Panc1 (cell line): Measurements from ENCODE around the gene DHRS3. TPM values are rescaled to one million over a fixed set of nuclear protein-coding genes. Genes with fewer than 3 reads are reported as not detected.

Source experiments
- ATAC-seq: fragments of 200-7000 bp; cut with Tn5 transposase; 2 replicates; pipeline ENCODE4 v1.9.1; 2020; ENCODE audit warnings: mild to moderate bottlenecking, moderate library complexity
- BruUV-seq: library from RNA; stranded (reverse); fragments of 400-500 nt; replicated peaks from 2 replicates; lab custom pipeline; 2021; lab: Mats Ljungman, UMichigan
- CTCF ChIA-PET: fragments of 300-600 bp; sonication (Branson Sonifier 250); formaldehyde crosslinking; loops from one replicate; lab custom pipeline; 2022; ENCODE audit warnings: antibody characterized with exemption; lab: Charles Lee
- POLR2A ChIA-PET: fragments of 300-600 bp; sonication (Branson Sonifier 250); formaldehyde crosslinking; loops from one replicate; lab custom pipeline; 2022; ENCODE audit warnings: antibody characterized with exemption; lab: Charles Lee
- DNase-seq: peaks from one replicate; pipeline ENCODE4 v3.0.0-alpha.2; 2010; ENCODE audit warnings: low read depth, low spot score
- H3K27ac ChIP-seq: 2 replicates; pipeline ENCODE4 v1.5.1; 2011; ENCODE audit warnings: mild to moderate bottlenecking, low read length, inconsistent platforms
- H3K27me3 ChIP-seq: fragments of 200-500 bp; sonication (Bioruptor generic); 2 replicates; pipeline ENCODE4 v1.6.0; 2014; ENCODE audit warnings: low read length, inconsistent platforms; ENCODE audit not compliant: control insufficient read depth, insufficient read depth
- H3K36me3 ChIP-seq: fragments of 200-500 bp; sonication (Bioruptor generic); 2 replicates; pipeline ENCODE4 v1.5.1; 2014; ENCODE audit warnings: inconsistent platforms, mild to moderate bottlenecking, low read length, moderate library complexity; ENCODE audit not compliant: control insufficient read depth, insufficient read depth
- H3K4me1 ChIP-seq: 2 replicates; pipeline ENCODE4 v1.5.1; 2011; ENCODE audit warnings: inconsistent platforms, mild to moderate bottlenecking, low read length, moderate library complexity; ENCODE audit not compliant: control insufficient read depth, insufficient read depth
- H3K4me3 ChIP-seq, 2 experiments: 2 replicates each; pipeline ENCODE4 v1.5.1; 2011 to 2012; ENCODE audit warnings: low read depth in 2 of 2, low read length in 2 of 2, mild to moderate bottlenecking in 2 of 2, inconsistent platforms in 1 of 2, moderate library complexity in 1 of 2
- H3K9me3 ChIP-seq: fragments of 200-500 bp; sonication (Bioruptor generic); 2 replicates; pipeline ENCODE4 v1.5.1; 2014; ENCODE audit warnings: low read depth, mild to moderate bottlenecking, inconsistent platforms, low read length, moderate library complexity; ENCODE audit not compliant: control insufficient read depth, insufficient read depth
- CTCF ChIP-seq: fragments of 450-650 bp; IDR thresholded peaks from 2 replicates; pipeline ENCODE4 v1.5.1; 2017; ENCODE audit warnings: mild to moderate bottlenecking
- POLR2AphosphoS5 ChIP-seq: IDR thresholded peaks from 2 replicates; pipeline ENCODE4 v1.6.1; 2012; ENCODE audit warnings: mild to moderate bottlenecking, low read depth, low read length, moderate library complexity
- REST ChIP-seq, 2 experiments: IDR thresholded peaks; 2 replicates each; pipeline ENCODE4 v1.6.1; 2011 to 2012; ENCODE audit warnings: low read depth in 2 of 2, control low read depth in 1 of 2, low read length in 1 of 2, mild to moderate bottlenecking in 1 of 2, moderate library complexity in 1 of 2; ENCODE audit not compliant: insufficient read depth in 1 of 2
- SIN3A ChIP-seq: IDR thresholded peaks from 2 replicates; pipeline ENCODE4 v1.6.1; 2012; ENCODE audit warnings: low read depth, mild to moderate bottlenecking, low read length, moderate library complexity, borderline replicate concordance; ENCODE audit not compliant: insufficient read depth
- TCF7L2 ChIP-seq: IDR thresholded peaks from 2 replicates; pipeline ENCODE4 v1.6.1; 2011; ENCODE audit warnings: mild to moderate bottlenecking, low read depth, low read length, inconsistent platforms
- in situ Hi-C: cut with HindIII; loops from 2 replicates; pipeline ENCODE4 v1.10.0; 2016; ENCODE audit warnings: low sequenced_read_pairs, low pct_unique_long_range_greater_than_20kb
- intact Hi-C: fragments of 100-400 bp; cut with micrococcal nuclease; formaldehyde crosslinking; loops from one replicate; pipeline ENCODE4 v1.10.0; 2022; ENCODE audit not compliant: unreplicated experiment
- total RNA-seq: library from RNA; stranded (reverse); gene quantifications from one replicate; pipeline ENCODE4 v1.2.1, GENCODE V29; 2021; ENCODE audit not compliant: unreplicated experiment

DHRS3 gene
- total RNA-seq, 1 experiment from 2014 or later, result 113 TPM

- Histone ChIP-seq H3K36me3 (peaks cover 2% of the 10 kb centered on the region; the same call in 1 of the 2 replicates), H3K27me3 (no peaks in the 10 kb centered on the region), H3K4me3 (peak overlapping the region; percentile 92 to 95), H3K4me1 (peaks cover 47% of the 10 kb centered on the region), H3K27ac (peak overlapping the region; percentile 95), H3K9me3 (no peaks in the 10 kb centered on the region)
- POLR2A ChIA-PET, result no interaction called here
- CTCF ChIA-PET, result interaction anchor here (0.5 to 1.1 kb wide), 8 partner anchors 11 to 425 kb away, joined by 3 to 7 read pairs (median 4); no protein-coding TSS in a partner anchor
- no TSS peak for BruUV-seq
- TF ChIP-seq TCF7L2, result no peak
- peak; percentile 97 for TF ChIP-seq CTCF
- no peak for TF ChIP-seq SIN3A
- TF ChIP-seq REST (IDR thresholded peaks at IDR 0.05; ENCODE audit: insufficient read depth in 1 of 2, low read depth in 2 of 2, low read length in 1 of 2), result no peak
- TF ChIP-seq POLR2AphosphoS5, result 0 out of 2 replicates have a peak, but pooled peaks have one; percentile 23
- DNase-seq (peak; percentile 69), ATAC-seq (peak; percentile 69)
- in situ Hi-C loops, result no loop called here
- intact Hi-C loops, result loop anchor here (2.0 to 5.0 kb wide), 3 partner anchors 25 to 298 kb away; no protein-coding TSS in a partner anchor
Measured at GRCh38 chr1:12619792-12620487, 1.9 kb upstream of the DHRS3 start.

DNA sequence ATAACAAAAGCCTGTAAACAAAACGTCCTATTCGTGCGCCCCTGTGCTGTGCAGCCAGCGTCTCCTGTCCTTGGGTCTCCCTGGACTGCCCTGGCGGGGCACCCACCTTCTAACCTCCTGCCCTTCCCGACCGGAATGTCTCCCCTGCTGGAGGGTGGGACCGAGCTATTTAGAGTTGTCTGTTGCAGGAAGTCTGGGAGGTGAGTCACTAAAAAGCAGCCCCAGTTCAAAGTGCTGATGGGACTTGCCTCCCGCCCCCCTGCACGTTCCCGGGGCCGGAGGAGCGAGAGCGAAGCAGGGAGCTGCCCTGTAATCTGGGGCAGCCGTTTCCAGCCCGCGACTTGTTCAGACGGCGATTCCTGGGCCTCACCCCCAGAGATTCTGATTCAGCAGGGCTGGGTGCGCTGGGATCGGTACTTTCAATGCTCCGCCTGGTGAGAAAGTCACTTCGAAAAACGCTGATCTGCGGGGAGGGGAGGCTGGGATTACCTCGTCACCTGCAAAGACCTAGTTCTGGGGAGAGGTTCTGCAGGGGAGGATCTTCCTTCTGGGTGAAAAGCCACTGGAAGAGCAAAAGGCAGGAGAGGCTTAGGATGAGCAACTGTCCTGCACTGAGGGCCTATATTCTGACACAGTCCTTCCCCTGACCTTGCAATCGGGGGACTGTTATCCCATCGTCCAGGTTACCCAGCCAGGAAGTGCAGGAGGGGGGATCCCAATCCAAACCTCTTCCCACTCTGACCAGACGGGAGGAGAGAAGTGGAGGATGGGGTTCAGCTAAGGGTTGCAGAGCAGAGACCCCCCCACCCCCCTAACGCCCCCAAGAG, 1.2 kb upstream of the DHRS3 start:
- intact Hi-C loops (loop anchor here (2.0 kb wide), 1 partner anchor 24 kb away; no protein-coding TSS in a partner anchor), in situ Hi-C loops (no loop called here)
- ChIA-PET POLR2A (no interaction called here), CTCF (interaction anchor here (0.7 to 1.4 kb wide), 8 partner anchors 12 to 424 kb away, joined by 3 to 7 read pairs (median 4); no protein-coding TSS in a partner anchor)
- Histone ChIP-seq H3K27me3 (no peaks in the 10 kb centered on the region), H3K9me3 (no peaks in the 10 kb centered on the region), H3K36me3 (peaks cover 2% of the 10 kb centered on the region; the same call in 1 of the 2 replicates), H3K27ac (peak overlapping the region; percentile 95), H3K4me1 (peaks cover 55% of the 10 kb centered on the region), H3K4me3 (peak overlapping the region; percentile 92 to 95)
- DNase-seq (no peak), ATAC-seq (peak; percentile 53)
- TSS peak; percentile 65 for BruUV-seq
- TF ChIP-seq CTCF, result no peak
- TF ChIP-seq POLR2AphosphoS5, result peak; percentile 63
- TF ChIP-seq TCF7L2, result peak; percentile 71
- no peak for TF ChIP-seq SIN3A
- peak in 1 of 2 experiments; percentile 23; a peak in 1 of 4 replicates for TF ChIP-seq REST (IDR thresholded peaks at IDR 0.05; ENCODE audit: insufficient read depth in 1 of 2, low read depth in 2 of 2, low read length in 1 of 2)
